Bronchial epithelial cell (primary cell): ENCODE measurements around the gene ZNF140. TPM values are rescaled to one million over a fixed set of nuclear protein-coding genes. Genes with fewer than 3 reads are reported as not detected.

ENCODE experiments used
- DNase-seq: peaks from one replicate; pipeline ENCODE4 v3.0.0-alpha.2; 2010; ENCODE audit warnings: low read depth
- FAIRE-seq: peaks from 2 replicates; lab custom pipeline; 2011; peaks lifted over from hg19 to GRCh38; lab: Jason Lieb, UNC
- H3K27me3 ChIP-seq: 2 replicates; pipeline ENCODE4 v1.5.1; 2011; ENCODE audit warnings: low read length; ENCODE audit not compliant: control insufficient read depth, insufficient read depth
- H3K36me3 ChIP-seq: 2 replicates; pipeline ENCODE4 v1.5.1; 2011; ENCODE audit warnings: low read length; ENCODE audit not compliant: control insufficient read depth, insufficient read depth
- H3K4me3 ChIP-seq: 2 replicates; pipeline ENCODE4 v1.5.1; 2011; ENCODE audit warnings: mild to moderate bottlenecking, low read depth, low read length, control low read depth
- total RNA-seq: library from RNA; depleted of rRNA; stranded (reverse); fragments of >200 nt; gene quantifications from 2 replicates; pipeline ENCODE4 v1.2.1, GENCODE V29; 2014
- TF ChIP-seq, protein P1 (sequence below): IDR thresholded peaks from 2 replicates; pipeline ENCODE4 v1.5.1; 2011; ENCODE audit warnings: mild to moderate bottlenecking, moderate library complexity, low read length, control low read depth, inconsistent platforms; ENCODE audit not compliant: insufficient read depth, severe bottlenecking

ZNF140 gene
- total RNA-seq, 1 donor from 2014 or later, result 19.2 TPM

DNA sequence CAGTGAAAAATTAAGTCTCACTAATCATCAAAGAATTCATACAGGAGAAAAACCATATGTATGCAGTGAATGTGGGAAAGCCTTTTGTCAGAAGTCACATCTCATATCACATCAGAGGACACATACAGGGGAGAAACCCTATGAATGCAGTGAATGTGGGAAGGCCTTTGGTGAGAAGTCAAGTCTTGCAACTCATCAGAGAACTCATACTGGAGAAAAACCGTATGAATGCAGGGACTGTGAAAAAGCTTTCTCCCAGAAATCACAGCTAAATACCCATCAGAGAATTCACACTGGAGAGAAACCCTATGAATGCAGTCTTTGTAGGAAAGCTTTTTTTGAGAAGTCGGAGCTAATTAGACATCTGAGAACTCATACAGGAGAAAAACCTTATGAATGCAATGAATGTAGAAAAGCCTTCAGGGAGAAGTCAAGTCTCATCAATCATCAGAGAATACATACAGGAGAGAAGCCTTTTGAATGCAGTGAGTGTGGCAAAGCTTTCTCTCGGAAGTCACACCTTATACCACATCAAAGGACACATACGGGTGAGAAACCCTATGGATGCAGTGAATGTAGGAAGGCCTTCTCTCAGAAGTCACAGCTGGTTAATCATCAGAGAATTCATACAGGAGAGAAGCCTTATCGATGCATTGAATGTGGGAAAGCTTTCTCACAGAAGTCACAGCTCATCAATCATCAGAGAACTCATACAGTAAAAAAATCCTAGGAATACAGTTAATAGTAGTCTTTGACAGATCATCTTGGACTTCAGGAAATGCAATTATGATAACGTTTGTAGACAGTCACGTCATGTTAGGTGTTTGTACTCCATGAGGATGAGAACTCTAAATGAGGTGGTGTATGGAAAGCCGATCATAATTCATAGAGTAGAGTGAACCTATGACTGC, 22.3 kb upstream of the ZNF140 start:
- no peak overlapping the region for H3K4me3 ChIP-seq
- no peak for DNase-seq
- TF ChIP-seq, protein P1, sequence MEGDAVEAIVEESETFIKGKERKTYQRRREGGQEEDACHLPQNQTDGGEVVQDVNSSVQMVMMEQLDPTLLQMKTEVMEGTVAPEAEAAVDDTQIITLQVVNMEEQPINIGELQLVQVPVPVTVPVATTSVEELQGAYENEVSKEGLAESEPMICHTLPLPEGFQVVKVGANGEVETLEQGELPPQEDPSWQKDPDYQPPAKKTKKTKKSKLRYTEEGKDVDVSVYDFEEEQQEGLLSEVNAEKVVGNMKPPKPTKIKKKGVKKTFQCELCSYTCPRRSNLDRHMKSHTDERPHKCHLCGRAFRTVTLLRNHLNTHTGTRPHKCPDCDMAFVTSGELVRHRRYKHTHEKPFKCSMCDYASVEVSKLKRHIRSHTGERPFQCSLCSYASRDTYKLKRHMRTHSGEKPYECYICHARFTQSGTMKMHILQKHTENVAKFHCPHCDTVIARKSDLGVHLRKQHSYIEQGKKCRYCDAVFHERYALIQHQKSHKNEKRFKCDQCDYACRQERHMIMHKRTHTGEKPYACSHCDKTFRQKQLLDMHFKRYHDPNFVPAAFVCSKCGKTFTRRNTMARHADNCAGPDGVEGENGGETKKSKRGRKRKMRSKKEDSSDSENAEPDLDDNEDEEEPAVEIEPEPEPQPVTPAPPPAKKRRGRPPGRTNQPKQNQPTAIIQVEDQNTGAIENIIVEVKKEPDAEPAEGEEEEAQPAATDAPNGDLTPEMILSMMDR, result no peak
- no peak for FAIRE-seq
- no peaks in the 10 kb centered on the region for H3K27me3 ChIP-seq
- H3K36me3 ChIP-seq, result no peaks in the 10 kb centered on the region

DNA sequence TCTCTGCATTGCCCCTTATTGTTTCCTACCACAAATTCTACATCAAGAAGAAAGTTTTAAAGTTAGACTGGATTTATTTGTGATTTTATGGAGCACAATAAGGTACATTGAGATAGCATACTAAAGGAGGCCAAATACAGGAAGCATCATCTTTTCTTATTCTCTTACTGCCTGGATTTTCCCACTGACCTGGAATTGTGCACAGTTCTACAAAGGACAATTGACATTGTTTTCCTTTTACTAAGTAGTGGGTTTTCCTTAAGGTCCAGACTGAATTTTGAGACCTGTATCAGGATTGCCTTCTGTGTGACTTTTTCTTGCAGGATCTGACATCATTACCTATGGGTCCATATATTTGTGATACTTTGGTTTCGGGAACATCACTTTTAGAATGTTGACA, 18.8 kb upstream of the ZNF140 start:
- TF ChIP-seq, protein P1, result no peak
- no peaks in the 10 kb centered on the region for H3K36me3 ChIP-seq
- DNase-seq, result no peak
- no peak overlapping the region for H3K4me3 ChIP-seq
- FAIRE-seq, result no peak
- no peaks in the 10 kb centered on the region for H3K27me3 ChIP-seq

DNA sequence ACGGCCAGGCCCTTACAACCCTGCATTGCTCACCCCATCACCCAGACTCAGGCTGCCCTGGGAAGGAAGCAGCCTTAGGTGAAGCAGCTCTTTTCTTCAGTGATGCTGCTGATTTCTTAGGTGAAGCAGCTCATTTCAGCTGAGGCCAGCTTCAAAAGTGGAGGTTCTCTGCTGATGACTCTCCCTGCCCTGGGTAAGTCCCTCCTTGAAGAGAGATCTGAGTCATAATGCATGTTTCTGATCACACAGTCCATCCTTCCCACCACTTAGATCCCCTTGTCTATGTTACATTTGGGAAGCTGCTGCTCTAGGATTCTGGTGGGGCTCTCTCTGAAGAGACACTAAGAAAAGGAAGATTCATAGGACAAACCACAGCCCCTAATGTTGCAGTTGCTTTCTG, 17.2 kb upstream of the ZNF140 start:
- no peak for FAIRE-seq
- no peak overlapping the region for H3K4me3 ChIP-seq

DNA sequence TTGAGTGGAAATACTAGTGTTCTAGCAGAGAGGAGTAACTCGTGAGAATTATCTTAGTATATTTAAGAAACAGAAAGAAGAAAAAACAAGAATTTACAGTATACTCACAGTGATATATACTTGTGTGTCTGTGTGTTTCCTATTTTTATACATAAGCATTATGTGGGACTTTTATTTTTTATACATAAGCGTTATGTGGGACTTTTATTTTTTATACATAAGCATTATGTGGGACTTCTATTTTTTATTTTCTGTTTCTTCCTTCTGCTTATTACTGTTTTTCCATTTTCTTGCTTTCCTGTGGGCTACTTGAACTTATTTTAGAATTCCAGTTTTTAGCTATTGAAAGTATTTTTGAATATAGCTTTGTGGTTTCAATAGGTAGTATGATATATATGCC, 6.9 kb upstream of the ZNF140 start:
- no peak for DNase-seq
- no peaks in the 10 kb centered on the region for H3K36me3 ChIP-seq
- H3K4me3 ChIP-seq, result no peak overlapping the region
- TF ChIP-seq, protein P1, result no peak
- no peaks in the 10 kb centered on the region for H3K27me3 ChIP-seq
- FAIRE-seq, result no peak

More for the DNA sequence above, 17.2 kb upstream of the ZNF140 start:
- no peaks in the 10 kb centered on the region for H3K36me3 ChIP-seq
- DNase-seq, result no peak
- H3K27me3 ChIP-seq, result no peaks in the 10 kb centered on the region
- TF ChIP-seq, protein P1, result no peak

DNA sequence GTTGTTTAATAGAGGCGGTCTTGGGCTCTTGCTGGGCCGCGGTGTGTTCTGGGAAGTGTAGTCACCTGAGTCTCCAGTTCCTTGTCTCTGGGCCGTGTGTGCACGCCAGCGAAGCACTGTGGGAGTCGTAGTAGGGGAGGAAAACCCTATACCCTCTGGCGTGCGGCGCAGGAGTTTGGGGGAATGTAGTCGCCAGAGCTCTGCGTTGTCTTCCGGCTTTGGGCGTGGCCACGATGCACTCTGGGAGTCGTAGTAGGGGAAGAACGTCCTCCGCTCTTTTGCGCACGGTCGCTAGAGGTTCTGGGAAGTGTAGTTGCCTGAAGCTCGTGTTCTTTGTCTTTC, 726 bp upstream of the ZNF140 start:
- peaks cover 8% of the 10 kb centered on the region for H3K36me3 ChIP-seq
- FAIRE-seq, result peak; percentile 62
- peak; percentile 98 for DNase-seq
- H3K27me3 ChIP-seq, result no peaks in the 10 kb centered on the region
- TF ChIP-seq, protein P1, result no peak
- H3K4me3 ChIP-seq, result peak overlapping the region; percentile 89
